A549 (cell line): Measurements from ENCODE around the gene CFAP69. TPM values are rescaled to one million over a fixed set of nuclear protein-coding genes. Genes with fewer than 3 reads are reported as not detected.

ENCODE experiments used
- ATAC-seq, 2 experiments: fragments of 200-7000 bp in 1 of 2; fragments of >200 bp in 1 of 2; cut with Nextera tagmentation in 1 of 2; cut with Tn5 transposase in 1 of 2; 3 replicates each; pipeline versions ENCODE4 v1.8.0 to v1.9.1; 2018 to 2020; ENCODE audit warnings: mild to moderate bottlenecking in 1 of 2, moderate library complexity in 1 of 2
- CTCF ChIA-PET: fragments of 300-600 bp; sonication (Branson Sonifier 250); formaldehyde crosslinking; extraction: SDS; loops from one replicate; lab custom pipeline; 2021; ENCODE audit warnings: antibody characterized with exemption, inconsistent platforms; lab: Yijun Ruan, JAX
- POLR2A ChIA-PET: fragments of 350-600 bp; formaldehyde crosslinking; extraction: SDS; loops from one replicate; lab custom pipeline; 2021; ENCODE audit warnings: antibody characterized with exemption, inconsistent platforms; lab: Yijun Ruan, JAX
- DNase-seq, 2 experiments: peaks; one replicate each; pipeline versions ENCODE4 v3.0.0 to v3.0.0-alpha.2; 2011 to 2016; ENCODE audit warnings: low read depth in 1 of 2, low spot score in 1 of 2
- FAIRE-seq: peaks from 2 replicates; lab custom pipeline; 2011; peaks lifted over from hg19 to GRCh38; lab: Jason Lieb, UNC
- H3K27ac ChIP-seq, 2 experiments: fragments of >200 bp; sonication (Bioruptor Twin); formaldehyde crosslinking; 3 replicates each; pipeline ENCODE4 v1.5.1; 2016 to 2017
- H3K4me1 ChIP-seq: fragments of >200 bp; sonication (Bioruptor Twin); formaldehyde crosslinking; 3 replicates; pipeline ENCODE4 v1.6.1; 2016
- H3K4me2 ChIP-seq: fragments of >200 bp; sonication (Bioruptor Twin); formaldehyde crosslinking; 3 replicates; pipeline ENCODE4 v1.6.1; 2016
- H3K4me3 ChIP-seq: fragments of >200 bp; sonication (Bioruptor Twin); formaldehyde crosslinking; 3 replicates; pipeline ENCODE4 v1.5.1; 2016
- H3K9me3 ChIP-seq: fragments of >200 bp; sonication (Bioruptor Twin); formaldehyde crosslinking; 3 replicates; pipeline ENCODE4 v1.6.1; 2016
- BCL3 ChIP-seq: fragments of >200 bp; sonication (Bioruptor Twin); formaldehyde crosslinking; IDR thresholded peaks from 3 replicates; pipeline ENCODE4 v1.6.1; 2016
- BHLHE40 ChIP-seq: IDR thresholded peaks from 2 replicates; pipeline ENCODE4 v1.6.1; 2012; ENCODE audit warnings: low read depth, low read length, inconsistent platforms
- CBX2 ChIP-seq: fragments of 200-600 bp; sonication (generic); IDR thresholded peaks from 2 replicates; pipeline ENCODE4 v1.6.1; 2016; ENCODE audit warnings: low read depth, mild to moderate bottlenecking, borderline replicate concordance
- CBX8 ChIP-seq: fragments of 200-600 bp; sonication (generic); IDR thresholded peaks from 2 replicates; pipeline ENCODE4 v1.6.1; 2016
- CHD2 ChIP-seq: fragments of 150-350 bp; IDR thresholded peaks from 2 replicates; pipeline ENCODE4 v1.6.1; 2014; ENCODE audit warnings: low read length; ENCODE audit not compliant: partially characterized antibody
- CTCF ChIP-seq: fragments of >200 bp; sonication (Bioruptor Twin); formaldehyde crosslinking; IDR thresholded peaks from 3 replicates; pipeline ENCODE4 v1.5.1; 2016
- EHF ChIP-seq: fragments of 250-450 bp; sonication (Bioruptor Pico); IDR thresholded peaks from 2 replicates; pipeline ENCODE4 v1.5.0; 2020; ENCODE audit warnings: mild to moderate bottlenecking
- EP300 ChIP-seq, 2 experiments: fragments of >200 bp; sonication (Bioruptor Twin); formaldehyde crosslinking; IDR thresholded peaks; 2 replicates in 1 of 2; 3 replicates in 1 of 2; pipeline ENCODE4 v1.6.1; 2016 to 2017
- ESRRA ChIP-seq: fragments of 150-350 bp; IDR thresholded peaks from 2 replicates; pipeline ENCODE4 v1.6.1; 2014; ENCODE audit warnings: mild to moderate bottlenecking, low read length, borderline replicate concordance
- FOSB ChIP-seq: fragments of 250-450 bp; sonication (Bioruptor Pico); IDR thresholded peaks from 2 replicates; pipeline ENCODE4 v1.5.0; 2020; ENCODE audit warnings: mild to moderate bottlenecking, moderate library complexity
- HDAC2 ChIP-seq: fragments of 200-600 bp; sonication (generic); IDR thresholded peaks from 2 replicates; pipeline ENCODE4 v1.6.1; 2016
- HOXB13 ChIP-seq: fragments of 250-450 bp; sonication (Bioruptor Pico); IDR thresholded peaks from 2 replicates; pipeline ENCODE4 v1.5.0; 2020; ENCODE audit warnings: low read depth, mild to moderate bottlenecking, moderate library complexity
- HOXB5 ChIP-seq: fragments of 250-450 bp; sonication (Bioruptor Pico); IDR thresholded peaks from 2 replicates; pipeline ENCODE4 v1.5.0; 2020; ENCODE audit warnings: mild to moderate bottlenecking, moderate library complexity
- JUN ChIP-seq, 2 experiments: fragments of >200 bp; sonication (Bioruptor Twin); formaldehyde crosslinking; IDR thresholded peaks; 2 replicates in 1 of 2; 3 replicates in 1 of 2; pipeline ENCODE4 v1.6.1; 2016 to 2017
- JUNB ChIP-seq: fragments of >200 bp; sonication (Bioruptor Twin); formaldehyde crosslinking; IDR thresholded peaks from 2 replicates; pipeline ENCODE4 v1.6.1; 2016
- KDM1A ChIP-seq: fragments of 200-600 bp; sonication (generic); IDR thresholded peaks from 2 replicates; pipeline ENCODE4 v1.6.1; 2016; ENCODE audit warnings: low read depth, mild to moderate bottlenecking
- MAX ChIP-seq: IDR thresholded peaks from 2 replicates; pipeline ENCODE4 v1.6.1; 2012
- MYC ChIP-seq: IDR thresholded peaks from 2 replicates; pipeline ENCODE4 v1.6.1; 2012; ENCODE audit warnings: mild to moderate bottlenecking, inconsistent platforms, low read length, improper control_type of control experiment, borderline replicate concordance
- NFE2L2 ChIP-seq: fragments of 150-350 bp; conservative IDR thresholded peaks from 2 replicates; pipeline ENCODE4 v1.6.1; 2014; ENCODE audit warnings: low read length
- POLR2A ChIP-seq: IDR thresholded peaks from 2 replicates; pipeline ENCODE4 v1.6.1; 2012; ENCODE audit warnings: mild to moderate bottlenecking, low read length
- RAD21 ChIP-seq, 2 experiments: fragments of >200 bp in 1 of 2; sonication (Bioruptor Twin) in 1 of 2; formaldehyde crosslinking in 1 of 2; IDR thresholded peaks in 1 of 2; conservative IDR thresholded peaks in 1 of 2; 2 replicates in 1 of 2; 3 replicates in 1 of 2; pipeline ENCODE4 v1.6.1; 2012 to 2018; ENCODE audit warnings: inconsistent platforms in 1 of 2
- RARB ChIP-seq: fragments of 250-450 bp; sonication (Bioruptor Pico); IDR thresholded peaks from 2 replicates; pipeline ENCODE4 v1.8.0; 2021; ENCODE audit warnings: mild to moderate bottlenecking, moderate library complexity
- RFX5 ChIP-seq: fragments of 450-650 bp; IDR thresholded peaks from 2 replicates; pipeline ENCODE4 v1.7.1; 2014; ENCODE audit warnings: antibody characterized with exemption, mild to moderate bottlenecking, moderate library complexity
- RNF2 ChIP-seq: fragments of 200-600 bp; sonication (generic); IDR thresholded peaks from 2 replicates; pipeline ENCODE4 v1.6.1; 2016; ENCODE audit warnings: low read depth, mild to moderate bottlenecking, antibody characterized with exemption, moderate library complexity, borderline replicate concordance
- ZSCAN20 ChIP-seq: fragments of 250-450 bp; sonication (Bioruptor Pico); IDR thresholded peaks from 2 replicates; pipeline ENCODE4 v1.8.0; 2022; ENCODE audit warnings: mild to moderate bottlenecking, moderate library complexity
- WGBS: methylation state at CpG from one replicate; pipeline ENCODE4 v1.1.6; 2017; ENCODE audit errors: missing lambda C conversion rate; 5-methylcytosine and 5-hydroxymethylcytosine counted together
- polyA plus RNA-seq, 4 experiments: library from polyadenylated mRNA; depleted of rRNA in 3 of 4; stranded (reverse); fragments of >200 nt; fragmentation: RNase III in 1 of 4; extraction: RNeasy Plus Mini Kit Qiagen cat#74134 plus additional on column Dnase treatment in 1 of 4; gene quantifications; 2 replicates in 3 of 4; 3 replicates in 1 of 4; pipeline ENCODE4 v1.2.3, GENCODE V29; 2011 to 2017

CFAP69 gene
- polyA plus RNA-seq, 2 of the 4 experiments (the other 2 are of a cell fraction): 1.9 to 6.1 TPM

- no peak for DNase-seq
- WGBS: 97% methylated on average over 1 of the region's 1 CpG
- ChIA-PET CTCF (interaction anchor here (1.7 to 1.9 kb wide), 2 partner anchors 9 to 149 kb away, joined by 7 to 11 read pairs; partner anchors contain the start of gene STEAP1), POLR2A (no interaction called here)
- FAIRE-seq: no peak
- Histone ChIP-seq H3K9me3 (no peaks in the 10 kb centered on the region), H3K27ac (no peak overlapping the region), H3K4me3 (no peak overlapping the region), H3K4me2 (no peak overlapping the region), H3K4me1 (no peaks in the 10 kb centered on the region)
- no peak for TF ChIP-seq RNF2
- TF ChIP-seq POLR2A: no peak
- TF ChIP-seq CBX8: no peak
- no peak for TF ChIP-seq ESRRA
- TF ChIP-seq BCL3: no peak
- TF ChIP-seq FOSB (CRISPR knock-in tag): no peak
- no peak for TF ChIP-seq RARB (CRISPR knock-in tag)
- no peak for TF ChIP-seq EHF (CRISPR knock-in tag)
- no peak for TF ChIP-seq HOXB5
- TF ChIP-seq EP300 (IDR thresholded peaks at IDR 0.05): no peak
- no peak for TF ChIP-seq RFX5
- no peak for ATAC-seq
These were observed 58.3 kb downstream of the CFAP69 start for GRCh38 chr7:90303241-90303640.

GRCh38 chr7:90309872-90310271, 64.9 kb downstream of the CFAP69 start:
- POLR2A ChIA-PET: no interaction called here
- DNase-seq (no peak), ATAC-seq (no peak), FAIRE-seq (no peak)
- 77% methylated on average over 5 of the region's 5 CpGs for WGBS
- H3K4me1 ChIP-seq: no peaks in the 10 kb centered on the region
- H3K4me3 ChIP-seq: no peak overlapping the region
- CTCF ChIA-PET: interaction anchor here (0.7 to 1.2 kb wide), 2 partner anchors 12 to 36 kb away, joined by 3 read pairs; no protein-coding TSS in a partner anchor
- no peak for TF ChIP-seq NFE2L2
- TF ChIP-seq ZSCAN20: no peak
- TF ChIP-seq JUNB: no peak
- no peaks in the 10 kb centered on the region for H3K9me3 ChIP-seq
- no peak overlapping the region for H3K27ac ChIP-seq
- no peak overlapping the region for H3K4me2 ChIP-seq

- Histone ChIP-seq H3K4me3 (no peak overlapping the region), H3K9me3 (no peaks in the 10 kb centered on the region), H3K4me1 (no peaks in the 10 kb centered on the region), H3K27ac (no peak overlapping the region), H3K4me2 (no peak overlapping the region)
- ATAC-seq: no peak
- no peak for FAIRE-seq
- DNase-seq: no peak
- CTCF ChIA-PET: interaction anchor here (0.5 to 1.8 kb wide), 3 partner anchors 10 to 165 kb away, joined by 3 to 5 read pairs (median 4); partner anchors contain the start of gene FAM237B
- no peak for TF ChIP-seq MAX
- TF ChIP-seq HOXB13 (CRISPR knock-in tag): no peak
- no peak for TF ChIP-seq CBX2
- TF ChIP-seq KDM1A: no peak
- no peak for TF ChIP-seq FOSB (CRISPR knock-in tag)
- no peak for TF ChIP-seq CTCF
- no peak for TF ChIP-seq BHLHE40
- no peak for TF ChIP-seq CHD2
- no peak for TF ChIP-seq RNF2
- TF ChIP-seq JUN (IDR thresholded peaks at IDR 0.05): no peak
- TF ChIP-seq HDAC2: no peak
- no peak for TF ChIP-seq RAD21 (conservative IDR thresholded peaks at IDR 0.05 in 1 of 2, IDR thresholded peaks at IDR 0.05 in 1 of 2)
- no peak for TF ChIP-seq MYC
- POLR2A ChIA-PET: no interaction called here
These were observed 66.2 kb downstream of the CFAP69 start for GRCh38 chr7:90311175-90311574.
